MV-4-11 (cell line): ENCODE results near the gene STAT5A.
"Not testable (repeated sequence)": the region's sequence is repeated elsewhere in the genome, so short reads cannot be mapped to it uniquely, and the experiment has no call there.

ENCODE experiments used
- DNase-seq: peaks from one replicate; lab custom pipeline; 2025; lab: John Stamatoyannopoulos, UW

The STAT5A gene

GRCh38 chr17:42333053-42333452 lies 44.8 kb downstream of the STAT5A start:
- no peak for DNase-seq

DNA sequence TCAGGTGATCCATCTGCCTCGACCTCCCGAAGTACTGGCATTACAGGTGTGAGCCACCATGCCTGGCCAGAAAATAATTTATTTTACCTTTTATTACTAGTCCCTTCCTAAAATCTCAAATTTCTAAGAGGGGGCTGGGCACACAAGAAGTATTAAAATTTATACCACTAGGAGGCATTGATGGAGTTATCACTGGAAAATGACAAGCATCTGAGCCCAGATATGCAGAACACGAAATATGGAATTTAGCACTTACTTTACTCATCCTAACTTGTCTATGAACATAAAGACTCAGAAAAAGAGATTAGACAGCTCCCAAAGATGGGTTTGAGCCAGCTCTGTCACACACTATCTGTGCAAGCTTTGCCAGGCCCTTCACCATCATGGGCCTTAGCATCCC lies 46.4 kb downstream of the STAT5A start:
- no peak for DNase-seq

DNA sequence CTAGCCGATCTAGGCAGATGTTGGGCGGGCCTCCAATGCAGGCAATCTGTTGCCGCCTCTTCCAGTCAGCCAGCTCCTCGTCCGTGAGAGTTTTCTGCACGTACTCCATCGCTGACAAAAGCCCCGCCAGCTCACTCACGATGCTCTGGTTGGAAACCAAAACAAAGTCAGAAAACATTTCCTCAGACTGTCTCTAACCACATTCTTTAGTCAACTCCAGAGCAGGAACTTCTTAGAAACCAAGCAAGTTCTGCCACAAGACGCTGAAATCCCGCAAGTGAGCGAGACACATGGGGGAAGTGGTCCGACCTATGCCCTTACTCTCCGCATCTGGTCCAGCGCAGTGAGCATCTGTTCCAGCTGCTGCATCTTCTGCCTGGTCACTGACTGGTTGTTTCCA lies 49.1 kb downstream of the STAT5A start:
- DNase-seq = peak; percentile 97

DNA sequence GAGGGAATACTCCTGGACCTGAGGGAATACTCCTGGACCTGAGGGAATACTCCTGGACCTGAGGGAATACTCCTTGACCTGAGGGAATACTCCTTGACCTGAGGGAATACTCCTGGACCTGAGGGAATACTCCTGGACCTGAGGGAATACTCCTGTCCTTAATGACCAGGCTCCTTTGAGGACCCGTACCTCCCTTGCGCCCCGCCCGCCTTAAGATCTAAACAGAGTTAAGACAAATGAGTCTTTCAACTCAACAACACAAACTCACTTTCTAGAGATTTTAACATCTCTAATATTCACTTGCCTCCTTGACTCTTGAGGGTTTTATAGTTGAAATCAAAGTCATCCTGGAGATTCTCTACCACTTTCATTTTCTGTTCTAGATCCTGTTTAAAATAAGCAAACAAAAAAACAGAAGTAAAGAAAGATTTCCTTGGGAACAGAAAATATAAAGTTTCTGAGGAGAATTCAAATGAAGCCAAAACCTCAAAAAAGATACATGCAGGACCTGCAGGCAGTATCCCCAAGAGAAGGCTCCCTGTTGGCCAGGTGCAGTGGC lies 50.2 kb downstream of the STAT5A start:
- no peak for DNase-seq

- DNase-seq = no peak
Observed at GRCh38 chr17:42339221-42339620, 50.9 kb downstream of the STAT5A start.

- DNase-seq = no peak
Observed at GRCh38 chr17:42340691-42341127, 52.4 kb downstream of the STAT5A start.

- DNase-seq = no peak
Observed at GRCh38 chr17:42341568-42341967, 53.3 kb downstream of the STAT5A start.

DNA sequence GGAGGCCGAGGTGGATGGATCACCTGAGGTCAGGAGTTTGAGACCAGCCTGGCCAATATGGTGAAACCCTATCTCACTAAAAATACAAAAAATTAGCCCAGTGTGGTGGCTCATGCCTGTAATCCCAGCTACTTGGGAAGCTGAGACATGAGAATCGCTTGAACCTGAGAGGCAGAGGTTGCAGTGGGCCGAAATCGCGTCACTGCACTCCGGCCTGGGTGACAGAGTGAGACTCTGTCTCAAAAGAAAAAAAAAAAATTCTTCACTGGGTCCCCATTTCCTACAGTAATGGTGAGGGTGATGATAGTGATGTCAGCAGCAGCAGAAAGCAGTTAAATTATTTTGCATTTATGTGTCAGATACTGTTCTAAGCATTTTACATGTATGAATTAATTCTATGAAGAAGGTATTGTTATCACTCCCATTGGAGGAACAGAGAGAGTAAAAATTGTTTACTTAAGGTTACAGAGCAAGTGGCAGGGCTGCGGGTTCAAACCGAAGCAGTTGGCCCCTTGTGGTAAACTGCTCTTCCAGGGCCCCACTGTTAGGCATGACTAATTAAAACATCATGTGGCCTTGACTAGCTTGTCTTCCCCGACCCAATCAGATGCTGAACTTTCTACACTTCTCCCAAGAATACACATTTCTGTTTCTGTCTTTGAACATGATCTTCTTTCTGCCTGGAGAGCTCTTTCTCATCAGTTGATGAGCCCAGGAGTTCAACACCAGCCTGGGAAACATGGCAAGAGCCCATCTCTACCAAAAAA lies 54.1 kb downstream of the STAT5A start:
- peak; percentile 87 for DNase-seq

GRCh38 chr17:42345396-42346073 lies 57.2 kb downstream of the STAT5A start:
- peak; percentile 13 for DNase-seq

- no peak for DNase-seq
Observed at GRCh38 chr17:42346481-42346880, 58.2 kb downstream of the STAT5A start.

DNA sequence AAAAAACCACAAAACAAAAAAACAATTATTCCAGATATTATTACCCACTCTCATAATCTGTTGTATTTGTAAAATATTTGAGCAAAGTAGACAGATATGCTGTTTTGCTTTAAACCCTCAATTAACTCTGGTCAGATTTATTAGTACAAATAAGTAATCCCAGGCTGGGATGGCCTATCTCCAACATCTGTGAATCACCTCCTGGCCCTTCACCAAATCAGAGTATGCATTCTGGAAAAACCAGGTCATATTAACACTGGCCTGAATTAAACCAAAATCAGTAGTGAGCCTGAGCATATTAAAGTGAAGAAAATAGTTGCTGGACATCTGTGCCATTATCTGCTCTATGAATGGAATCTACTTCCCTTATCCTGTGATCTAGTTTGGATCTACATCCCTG lies 58.9 kb downstream of the STAT5A start:
- no peak for DNase-seq

DNA sequence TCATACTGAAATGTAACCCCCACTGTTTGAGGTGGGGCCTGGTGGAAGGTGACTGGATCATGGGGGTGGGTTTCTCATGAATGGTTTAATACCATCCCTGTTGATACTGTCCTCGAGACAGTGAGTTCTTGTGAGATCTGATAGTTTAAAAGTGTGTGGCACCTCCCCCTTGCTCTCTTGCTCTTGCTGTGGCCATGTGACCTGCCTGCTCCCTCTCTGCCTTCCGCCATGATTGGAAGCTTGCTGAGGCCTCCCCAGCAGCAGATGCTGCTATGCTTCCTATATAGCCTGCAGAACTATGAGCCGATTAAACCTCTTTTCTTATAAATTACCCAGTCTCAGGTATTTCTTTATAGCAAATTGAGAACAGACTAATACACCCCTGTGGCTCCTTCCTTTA lies 59.3 kb downstream of the STAT5A start:
- DNase-seq = no peak

DNA sequence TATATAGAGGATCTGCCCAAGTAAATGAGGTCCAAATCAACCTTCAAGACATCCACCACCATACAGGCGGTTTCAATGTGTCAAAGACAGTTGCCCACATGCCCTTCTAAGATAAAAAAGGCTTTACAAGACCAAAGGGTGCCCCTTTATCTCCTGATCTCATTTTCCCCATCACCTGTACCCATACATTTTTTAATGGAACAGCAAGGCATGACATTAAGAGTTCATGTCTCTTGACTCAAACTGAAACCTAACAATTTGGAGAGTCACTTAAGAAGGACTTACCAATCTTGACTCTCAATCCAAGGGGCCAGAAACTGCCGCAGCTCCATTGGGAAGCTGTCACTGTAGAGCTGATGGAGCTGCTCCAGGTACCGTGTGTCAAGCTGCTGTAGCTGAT lies 59.8 kb downstream of the STAT5A start:
- no peak for DNase-seq

GRCh38 chr17:42354956-42355843 lies 66.9 kb downstream of the STAT5A start:
- DNase-seq = peak; percentile 39

DNA sequence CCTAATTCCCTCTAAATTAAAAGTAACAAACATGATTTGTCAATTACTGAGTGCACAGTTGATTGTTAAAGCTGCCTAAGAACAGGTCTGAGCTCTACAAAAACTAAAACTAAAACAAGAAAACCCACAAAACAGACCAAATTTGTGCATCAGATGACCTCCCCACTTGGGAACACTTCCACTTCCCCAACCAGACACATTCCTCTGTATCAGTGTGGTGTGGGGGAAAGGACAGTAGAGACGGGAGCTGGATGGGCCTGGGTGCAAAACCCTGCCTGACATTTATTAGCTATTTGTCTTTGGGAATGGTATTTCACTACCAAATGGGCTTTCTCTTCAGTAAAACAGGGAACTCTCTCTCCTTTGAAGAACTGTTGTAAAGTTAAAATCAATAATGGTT lies 70.1 kb downstream of the STAT5A start:
- peak; percentile 59 for DNase-seq

- DNase-seq = no peak
Observed at GRCh38 chr17:42359133-42359532, 70.8 kb downstream of the STAT5A start.

- DNase-seq = not testable (repeated sequence)
Observed at GRCh38 chr17:42360388-42360787, 72.1 kb downstream of the STAT5A start.
